Measurements from ENCODE around the gene COX10. TPM values are rescaled to one million over a fixed set of nuclear protein-coding genes. Genes with fewer than 3 reads are reported as not detected.
"Not testable (repeated sequence)": the region's sequence is repeated elsewhere in the genome, so short reads cannot be mapped to it uniquely, and the experiment has no call there.

The COX10 gene
- polyA plus RNA-seq, 3 donors from 2014 or later: 15.5 to 18.6 (median 16.8) TPM

DNA sequence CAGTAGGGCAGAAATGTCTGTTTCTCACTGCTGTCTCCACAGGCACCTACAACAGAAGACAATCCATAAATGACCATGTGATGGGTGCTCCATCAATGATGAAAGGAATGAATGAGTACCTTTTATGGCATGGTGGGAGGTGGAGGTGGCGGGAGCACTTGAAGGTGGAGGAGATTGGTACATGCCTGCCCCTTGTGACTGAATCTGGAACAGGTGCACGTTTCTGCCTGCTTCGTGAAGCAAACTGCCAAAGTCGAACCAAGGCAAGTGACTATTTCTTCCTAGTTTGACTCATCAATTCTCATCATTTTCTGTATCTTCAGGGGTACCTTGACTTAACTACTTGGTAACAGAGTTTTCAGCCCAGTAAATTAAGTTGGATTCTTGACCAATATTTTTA is 141.9 kb downstream of the COX10 start:
- Mint-ChIP-seq H3K4me1 (peaks cover 47 to 49% of the 10 kb centered on the region in 2 donors), H3K27me3 (ENCODE audit: low read depth in 3 of 3) (peaks cover 0 to 3% (median 2%) of the 10 kb centered on the region in 3 donors), H3K4me3 (no peak overlapping the region), H3K9me3 (peaks cover 0 to 1% (median 0%) of the 10 kb centered on the region in 6 donors), H3K27ac (peak overlapping the region in 2 of 6 donors; percentile 71 to 73), H3K36me3 (peaks cover 0 to 28% (median 10%) of the 10 kb centered on the region in 3 donors)
- no peak for DNase-seq

DNA sequence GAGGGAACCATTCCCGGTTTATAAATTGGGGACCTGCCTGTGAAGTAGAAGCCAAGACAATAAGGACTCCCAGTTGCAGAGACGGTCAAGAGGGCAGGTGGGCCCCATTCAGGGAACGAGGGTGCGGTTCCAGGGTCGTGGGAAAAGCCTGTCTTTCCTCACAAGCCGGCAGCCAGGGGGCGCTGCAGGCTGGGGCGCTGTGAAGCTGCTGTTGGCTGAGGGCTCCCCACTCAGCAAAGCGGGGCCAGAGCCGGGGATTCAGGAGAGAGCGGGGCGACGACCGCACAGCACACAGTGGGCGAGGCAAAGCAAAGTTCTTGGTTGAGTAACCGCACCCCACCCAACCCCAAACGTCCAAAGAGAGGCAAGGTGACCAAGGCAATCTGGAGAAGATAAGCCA is 142.5 kb downstream of the COX10 start:
- DNase-seq: peak; percentile 36 to 50 (median 50)
- peaks cover 42 to 45% of the 10 kb centered on the region in 2 donors for H3K4me1 Mint-ChIP-seq
- H3K36me3 Mint-ChIP-seq: peaks cover 0 to 34% (median 10%) of the 10 kb centered on the region in 3 donors
- peak overlapping the region in 2 of 6 donors; percentile 71 to 73 for H3K27ac Mint-ChIP-seq
- H3K9me3 Mint-ChIP-seq: peaks cover 0 to 1% (median 0%) of the 10 kb centered on the region in 6 donors
- peak overlapping the region in 1 of 5 donors; percentile 45 for H3K4me3 Mint-ChIP-seq
- H3K27me3 Mint-ChIP-seq (ENCODE audit: low read depth in 3 of 3): peaks cover 0 to 3% (median 2%) of the 10 kb centered on the region in 3 donors

GRCh38 chr17:14212401-14212800 is 143.1 kb downstream of the COX10 start:
- Mint-ChIP-seq H3K27ac (no peak overlapping the region), H3K4me1 (peaks cover 39 to 40% of the 10 kb centered on the region in 2 donors), H3K36me3 (peaks cover 0 to 38% (median 9%) of the 10 kb centered on the region in 3 donors), H3K4me3 (no peak overlapping the region), H3K27me3 (ENCODE audit: low read depth in 3 of 3) (peaks cover 0 to under 1% (median under 1%) of the 10 kb centered on the region in 3 donors), H3K9me3 (peaks cover 0 to 1% (median 0%) of the 10 kb centered on the region in 6 donors)
- no peak for DNase-seq

DNA sequence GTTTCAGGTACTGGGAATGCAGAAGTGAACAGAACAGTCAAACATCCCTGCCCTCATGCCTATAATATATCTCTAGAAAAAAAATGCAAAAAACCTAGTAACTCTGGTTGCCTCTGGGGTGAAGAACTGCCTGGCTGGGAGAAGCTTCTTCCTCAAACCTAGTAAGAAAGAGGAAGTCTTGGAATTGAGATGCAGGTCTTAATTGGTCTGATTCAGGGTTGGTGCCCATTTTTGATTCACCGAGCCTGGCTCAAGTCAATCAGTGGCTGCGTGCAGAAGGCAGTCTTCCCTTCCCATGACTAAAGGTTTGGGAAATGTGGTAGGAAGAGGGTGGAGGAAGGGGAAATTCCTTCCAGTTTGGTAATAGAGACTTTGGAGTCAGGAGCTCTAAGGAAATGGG is 145.0 kb downstream of the COX10 start:
- DNase-seq: no peak
- Mint-ChIP-seq H3K36me3 (peaks cover 0 to 37% (median 14%) of the 10 kb centered on the region in 3 donors), H3K4me1 (peaks cover 21 to 22% of the 10 kb centered on the region in 2 donors), H3K9me3 (peaks cover 0 to 1% (median 0%) of the 10 kb centered on the region in 6 donors), H3K4me3 (no peak overlapping the region), H3K27ac (no peak overlapping the region), H3K27me3 (ENCODE audit: low read depth in 3 of 3) (no peaks in the 10 kb centered on the region)

DNA sequence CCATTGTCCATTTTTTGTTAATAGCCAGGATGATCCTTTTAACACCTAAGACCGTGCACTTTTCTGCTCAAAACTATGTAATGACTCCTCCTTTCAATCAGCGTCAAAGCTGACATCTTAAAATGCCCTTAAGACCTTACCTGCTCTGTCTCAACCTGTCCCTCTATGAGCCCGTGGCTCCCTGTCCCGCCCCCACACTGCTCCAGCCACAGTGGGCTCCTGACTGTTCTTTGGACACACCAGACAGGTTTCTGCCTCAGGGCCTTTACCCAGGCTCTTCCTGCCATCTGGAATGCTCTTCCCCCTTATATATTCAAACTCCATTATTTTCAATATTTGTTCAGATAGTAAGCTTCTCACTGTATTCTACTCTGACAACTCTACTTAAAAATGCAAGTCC is 153.3 kb downstream of the COX10 start:
- Mint-ChIP-seq H3K36me3 (peaks cover 0 to 16% (median 6%) of the 10 kb centered on the region in 3 donors), H3K27ac (no peak overlapping the region), H3K9me3 (no peaks in the 10 kb centered on the region), H3K27me3 (ENCODE audit: low read depth in 3 of 3) (peaks cover 0 to 7% (median 0%) of the 10 kb centered on the region in 3 donors), H3K4me3 (no peak overlapping the region), H3K4me1 (no peaks in the 10 kb centered on the region)
- no peak for DNase-seq

DNA sequence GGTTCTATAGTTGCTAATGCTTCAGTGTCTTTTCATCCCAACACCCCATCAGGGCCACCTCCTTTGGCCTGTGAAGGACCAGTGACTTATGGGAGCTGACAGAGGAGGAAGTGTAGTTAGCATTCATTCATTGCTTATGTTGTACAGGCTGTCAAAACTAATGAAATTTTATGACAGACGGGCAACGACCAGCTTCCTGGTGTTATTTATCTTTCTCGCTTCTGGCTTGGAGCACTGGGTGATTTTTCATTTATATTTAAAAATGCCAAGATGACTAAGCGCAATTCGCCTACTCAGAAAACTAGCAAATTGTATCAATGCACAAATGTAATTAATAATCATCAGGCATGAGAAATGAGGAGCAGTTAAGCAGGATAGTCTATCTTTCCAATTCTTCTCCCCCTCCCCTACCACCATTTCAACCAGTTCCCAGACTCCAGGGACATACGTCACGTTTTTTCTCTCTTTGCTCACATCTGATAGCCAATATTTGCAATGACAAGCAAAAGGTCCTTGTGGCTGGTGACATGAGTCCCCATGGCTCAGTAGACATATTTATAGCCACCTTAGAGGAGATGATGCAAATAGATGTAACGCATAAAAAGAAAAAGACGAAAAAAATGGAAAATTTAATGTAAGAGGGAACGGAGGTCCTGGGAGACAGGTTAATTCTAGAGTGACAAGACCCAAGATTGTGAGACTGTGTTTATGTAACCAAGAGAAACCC is 156.1 kb downstream of the COX10 start:
- H3K36me3 Mint-ChIP-seq: peaks cover 0 to 14% (median 5%) of the 10 kb centered on the region in 3 donors
- DNase-seq: no peak
- no peaks in the 10 kb centered on the region for H3K4me1 Mint-ChIP-seq
- H3K9me3 Mint-ChIP-seq: no peaks in the 10 kb centered on the region
- H3K4me3 Mint-ChIP-seq: no peak overlapping the region
- peaks cover 0 to 5% (median 0%) of the 10 kb centered on the region in 3 donors for H3K27me3 Mint-ChIP-seq (ENCODE audit: low read depth in 3 of 3)
- no peak overlapping the region for H3K27ac Mint-ChIP-seq

GRCh38 chr17:14227052-14227451 is 157.7 kb downstream of the COX10 start:
- H3K27me3 Mint-ChIP-seq (ENCODE audit: low read depth in 3 of 3): peaks cover 0 to 5% (median 0%) of the 10 kb centered on the region in 3 donors
- no peak overlapping the region for H3K27ac Mint-ChIP-seq
- H3K4me3 Mint-ChIP-seq: no peak overlapping the region
- no peak for DNase-seq
- peaks cover 0 to 14% (median 5%) of the 10 kb centered on the region in 3 donors for H3K36me3 Mint-ChIP-seq
- H3K4me1 Mint-ChIP-seq: no peaks in the 10 kb centered on the region
- no peaks in the 10 kb centered on the region for H3K9me3 Mint-ChIP-seq

GRCh38 chr17:14228903-14229302 is 159.6 kb downstream of the COX10 start:
- Mint-ChIP-seq H3K27me3 (ENCODE audit: low read depth in 3 of 3) (peaks cover 0 to 3% (median 0%) of the 10 kb centered on the region in 3 donors), H3K9me3 (no peaks in the 10 kb centered on the region), H3K4me3 (no peak overlapping the region), H3K27ac (no peak overlapping the region), H3K4me1 (no peaks in the 10 kb centered on the region), H3K36me3 (peaks cover 0 to 16% (median 5%) of the 10 kb centered on the region in 3 donors)
- no peak for DNase-seq

DNA sequence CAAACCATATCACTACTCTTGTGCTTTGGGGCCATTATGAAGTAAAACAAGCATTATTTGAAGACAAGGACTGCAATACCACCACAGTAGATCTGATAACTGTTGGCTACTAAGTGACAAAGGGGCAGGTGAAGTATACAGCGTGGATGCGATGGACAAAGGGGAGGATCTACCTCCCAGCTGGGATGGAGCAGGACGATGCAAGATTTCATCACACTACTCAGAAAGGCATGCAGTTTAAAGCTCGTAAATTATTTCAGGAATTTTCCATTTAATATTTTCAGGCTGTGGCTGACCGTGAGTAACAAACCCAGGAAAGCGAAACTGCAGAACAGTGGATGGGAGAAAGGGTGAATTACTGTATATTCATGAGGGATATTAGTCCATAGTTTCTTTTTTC is 161.9 kb downstream of the COX10 start:
- peaks cover 0 to 13% (median 0%) of the 10 kb centered on the region in 3 donors for H3K36me3 Mint-ChIP-seq
- H3K27ac Mint-ChIP-seq; H3K4me1 Mint-ChIP-seq; DNase-seq; H3K27me3 Mint-ChIP-seq (ENCODE audit: low read depth in 3 of 3); H3K9me3 Mint-ChIP-seq; H3K4me3 Mint-ChIP-seq: not testable (repeated sequence)

- not testable (repeated sequence) for H3K4me1 Mint-ChIP-seq; DNase-seq; H3K4me3 Mint-ChIP-seq; H3K27me3 Mint-ChIP-seq (ENCODE audit: low read depth in 3 of 3); H3K36me3 Mint-ChIP-seq; H3K9me3 Mint-ChIP-seq; H3K27ac Mint-ChIP-seq
Observed at GRCh38 chr17:14235047-14235446, 165.7 kb downstream of the COX10 start.

GRCh38 chr17:14236032-14236431 is 166.7 kb downstream of the COX10 start:
- not testable (repeated sequence) for H3K27ac Mint-ChIP-seq; H3K4me3 Mint-ChIP-seq; H3K36me3 Mint-ChIP-seq; H3K9me3 Mint-ChIP-seq; H3K4me1 Mint-ChIP-seq; DNase-seq; H3K27me3 Mint-ChIP-seq (ENCODE audit: low read depth in 3 of 3)

DNA sequence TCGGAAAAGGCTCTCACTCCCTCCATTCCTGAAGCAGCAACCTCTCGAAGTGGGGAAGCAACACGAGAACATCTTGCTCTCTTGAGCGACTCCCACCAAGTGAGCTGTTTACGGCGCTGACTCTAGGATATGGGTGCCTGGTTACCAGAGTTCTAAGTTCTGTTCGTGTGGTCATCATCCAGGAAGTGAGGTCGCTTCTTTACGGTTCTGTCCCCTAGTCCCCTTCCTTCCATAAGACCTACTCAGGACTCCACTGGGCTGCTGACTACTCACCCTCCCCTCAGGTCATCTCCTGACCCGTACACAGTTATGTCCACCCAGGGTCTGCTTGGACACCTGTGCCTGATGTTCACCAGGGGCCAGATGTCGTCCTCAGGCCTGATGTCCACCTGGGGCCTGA is 167.5 kb downstream of the COX10 start, which contains the start of gene CDRT15:
Gene CDRT15 (minus strand): TSS at position 101 of the 400 bp plus-strand sequence. CDS start 29 bp downstream, at position 72.
- H3K4me1 Mint-ChIP-seq; H3K36me3 Mint-ChIP-seq; H3K27me3 Mint-ChIP-seq (ENCODE audit: low read depth in 3 of 3); H3K9me3 Mint-ChIP-seq; H3K4me3 Mint-ChIP-seq; DNase-seq; H3K27ac Mint-ChIP-seq: not testable (repeated sequence)

DNA sequence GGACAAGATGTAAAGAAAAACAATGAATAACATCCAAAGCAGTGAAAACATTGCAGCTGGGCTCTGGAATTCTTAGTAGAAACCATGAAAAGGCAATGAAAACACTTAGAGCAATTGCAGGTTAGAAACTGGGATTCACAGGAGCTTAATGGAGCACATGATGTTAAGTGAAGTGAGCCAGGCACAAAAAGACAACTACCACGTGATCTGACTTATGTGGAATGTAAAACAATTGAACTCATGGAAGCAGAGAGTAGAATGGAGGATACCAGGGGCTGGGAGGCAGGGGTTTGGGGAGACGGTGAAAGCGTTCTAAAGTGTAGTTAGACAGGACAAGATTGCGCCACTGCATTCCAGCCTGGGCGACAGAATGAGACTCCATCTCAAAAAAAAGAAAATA is 170.0 kb downstream of the COX10 start:
- H3K27ac Mint-ChIP-seq; H3K36me3 Mint-ChIP-seq; H3K4me3 Mint-ChIP-seq; H3K9me3 Mint-ChIP-seq; H3K27me3 Mint-ChIP-seq (ENCODE audit: low read depth in 3 of 3); DNase-seq; H3K4me1 Mint-ChIP-seq: not testable (repeated sequence)

- H3K27ac Mint-ChIP-seq: no peak overlapping the region
- H3K4me3 Mint-ChIP-seq: no peak overlapping the region
- peaks cover 0 to 6% (median 0%) of the 10 kb centered on the region in 3 donors for H3K36me3 Mint-ChIP-seq
- DNase-seq: no peak
- no peaks in the 10 kb centered on the region for H3K9me3 Mint-ChIP-seq
- H3K27me3 Mint-ChIP-seq (ENCODE audit: low read depth in 3 of 3): peaks cover 0 to 7% (median 3%) of the 10 kb centered on the region in 3 donors
- H3K4me1 Mint-ChIP-seq: no peaks in the 10 kb centered on the region
Observed at GRCh38 chr17:14245002-14245401, 175.7 kb downstream of the COX10 start.
